Activated naive CD4-positive, alpha-beta T cell treated with anti-CD3 and anti-CD28 coated beads, Interleukin-2, amount 10 ng/mL, durations not matched to agents 7 days and 5 days (primary cell): ENCODE data around the gene LEMD2.

ENCODE experiments used
- CTCF ChIA-PET: fragments of 350-600 bp; sonication (Branson Sonifier 250); formaldehyde crosslinking; loops from one replicate; lab custom pipeline; 2021; ENCODE audit warnings: antibody characterized with exemption; lab: Charles Lee
- DNase-seq: peaks from one replicate; pipeline ENCODE4 v3.0.0-alpha.2; 2020
- H3K27ac Mint-ChIP-seq: one replicate; pipeline ENCODE4 v1.8.0; 2021; ENCODE audit warnings: mild to moderate bottlenecking, moderate library complexity, mixed read lengths
- H3K27me3 Mint-ChIP-seq: one replicate; pipeline ENCODE4 v1.8.0; 2021; ENCODE audit warnings: mild to moderate bottlenecking, mixed read lengths
- H3K36me3 Mint-ChIP-seq: one replicate; pipeline ENCODE4 v1.8.0; 2021; ENCODE audit warnings: mixed read lengths
- H3K4me1 Mint-ChIP-seq: one replicate; pipeline ENCODE4 v1.8.0; 2021; ENCODE audit warnings: mixed read lengths
- H3K4me3 Mint-ChIP-seq: one replicate; pipeline ENCODE4 v1.8.0; 2021; ENCODE audit warnings: mild to moderate bottlenecking, moderate library complexity, mixed read lengths
- H3K9me3 Mint-ChIP-seq: one replicate; pipeline ENCODE4 v1.8.0; 2021; ENCODE audit warnings: mixed read lengths

The LEMD2 gene

DNA sequence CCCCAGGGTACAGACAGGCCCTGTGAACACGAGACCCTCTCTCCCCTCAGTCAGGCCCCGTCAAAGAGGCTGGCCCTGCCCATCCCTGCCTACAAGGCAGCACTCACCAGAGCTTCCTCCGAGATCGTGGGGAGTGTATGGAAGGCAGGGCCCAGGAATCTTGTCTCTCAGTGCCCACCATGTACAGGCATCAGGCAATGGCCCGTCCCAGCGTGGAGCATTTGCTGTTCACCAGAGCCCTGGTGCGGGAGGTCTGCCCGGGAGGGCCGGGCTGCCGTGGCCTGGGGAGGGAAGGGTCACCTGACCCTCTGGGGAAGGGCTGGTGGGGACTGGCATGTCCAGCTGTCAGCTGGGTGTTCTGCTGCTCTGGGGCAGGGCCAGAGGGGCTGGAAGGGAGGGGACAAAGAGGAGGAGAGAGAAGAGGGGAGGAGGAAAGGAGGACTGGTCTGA is 42.3 kb downstream of the LEMD2 start, which contains the start of gene IP6K3:
TSS of gene IP6K3 (minus strand) at position 255 of the 450 bp plus-strand sequence. CDS start 11,429 bp downstream, outside the sequence.
- Mint-ChIP-seq H3K27ac (no peak within 1 kb of the TSS), H3K27me3 (peaks cover 57% of the 10 kb centered on the region), H3K36me3 (no peaks in the 10 kb centered on the region), H3K9me3 (no peaks in the 10 kb centered on the region), H3K4me1 (no peaks in the 10 kb centered on the region), H3K4me3 (no peak within 1 kb of the TSS)
- no peak for DNase-seq
- CTCF ChIA-PET = interaction anchor here (1.1 to 15.6 kb wide), 4 partner anchors 21 to 281 kb away, joined by 4 to 144 read pairs (median 24); partner anchors contain the start of gene UQCC2

DNA sequence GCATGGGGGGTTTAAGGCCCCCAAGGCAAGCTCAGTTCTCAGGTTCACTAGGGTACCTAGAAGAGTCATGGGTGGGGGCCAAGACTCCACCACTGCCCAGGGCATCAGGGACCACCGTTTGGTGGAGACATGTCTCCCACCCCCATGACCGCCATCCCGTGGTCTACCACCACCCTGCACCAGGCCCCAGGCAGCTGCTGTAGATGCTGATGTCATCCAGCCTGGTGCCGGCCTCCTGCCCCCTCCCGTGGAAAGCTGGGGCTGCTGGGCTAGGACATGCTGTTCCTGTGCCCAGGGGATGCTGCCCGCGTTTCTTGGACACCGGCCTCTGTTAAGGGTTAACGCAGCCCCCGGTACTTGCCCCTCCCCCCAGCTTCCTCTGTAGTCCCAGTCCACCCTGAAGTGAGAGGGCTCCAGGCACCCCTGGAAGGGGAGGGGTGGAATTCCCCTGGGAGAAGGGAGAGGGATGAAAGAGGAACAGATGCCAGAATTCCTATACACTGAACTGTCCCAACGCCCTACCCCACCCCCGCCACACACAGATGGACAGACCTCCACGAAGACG is 42.8 kb downstream of the LEMD2 start:
- no peaks in the 10 kb centered on the region for H3K4me1 Mint-ChIP-seq
- DNase-seq = no peak
- no peaks in the 10 kb centered on the region for H3K36me3 Mint-ChIP-seq
- CTCF ChIA-PET = interaction anchor here (1.2 to 15.6 kb wide), 4 partner anchors 21 to 314 kb away, joined by 5 to 144 read pairs (median 24); partner anchors contain the start of gene UQCC2
- peaks cover 57% of the 10 kb centered on the region for H3K27me3 Mint-ChIP-seq
- H3K9me3 Mint-ChIP-seq = no peaks in the 10 kb centered on the region
- no peak overlapping the region for H3K27ac Mint-ChIP-seq
- no peak overlapping the region for H3K4me3 Mint-ChIP-seq

DNA sequence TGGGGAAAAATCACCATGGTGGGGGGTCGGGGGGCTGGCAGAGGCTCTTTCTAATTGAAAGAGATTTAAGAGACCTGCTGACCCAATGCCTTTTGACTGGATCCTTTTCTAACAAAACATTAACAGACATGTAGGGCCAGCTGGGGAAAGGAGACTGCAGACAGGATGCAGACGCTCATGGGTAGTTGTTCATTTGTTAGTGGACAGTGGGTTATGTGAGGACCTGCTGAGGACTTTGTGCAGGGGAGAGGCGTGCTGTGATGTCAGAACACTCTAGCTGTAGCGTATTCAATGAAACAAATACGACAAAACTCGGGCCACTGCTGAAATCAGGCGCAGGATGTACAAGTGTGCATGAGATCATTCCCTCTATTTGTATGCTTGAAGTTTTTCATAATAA is 43.4 kb downstream of the LEMD2 start:
- no peak overlapping the region for H3K4me3 Mint-ChIP-seq
- H3K27me3 Mint-ChIP-seq = peaks cover 57% of the 10 kb centered on the region
- CTCF ChIA-PET = interaction anchor here (1.2 to 15.6 kb wide), 4 partner anchors 22 to 315 kb away, joined by 5 to 144 read pairs (median 24); partner anchors contain the start of gene UQCC2
- no peaks in the 10 kb centered on the region for H3K9me3 Mint-ChIP-seq
- H3K27ac Mint-ChIP-seq = no peak overlapping the region
- no peaks in the 10 kb centered on the region for H3K36me3 Mint-ChIP-seq
- H3K4me1 Mint-ChIP-seq = no peaks in the 10 kb centered on the region
- no peak for DNase-seq

DNA sequence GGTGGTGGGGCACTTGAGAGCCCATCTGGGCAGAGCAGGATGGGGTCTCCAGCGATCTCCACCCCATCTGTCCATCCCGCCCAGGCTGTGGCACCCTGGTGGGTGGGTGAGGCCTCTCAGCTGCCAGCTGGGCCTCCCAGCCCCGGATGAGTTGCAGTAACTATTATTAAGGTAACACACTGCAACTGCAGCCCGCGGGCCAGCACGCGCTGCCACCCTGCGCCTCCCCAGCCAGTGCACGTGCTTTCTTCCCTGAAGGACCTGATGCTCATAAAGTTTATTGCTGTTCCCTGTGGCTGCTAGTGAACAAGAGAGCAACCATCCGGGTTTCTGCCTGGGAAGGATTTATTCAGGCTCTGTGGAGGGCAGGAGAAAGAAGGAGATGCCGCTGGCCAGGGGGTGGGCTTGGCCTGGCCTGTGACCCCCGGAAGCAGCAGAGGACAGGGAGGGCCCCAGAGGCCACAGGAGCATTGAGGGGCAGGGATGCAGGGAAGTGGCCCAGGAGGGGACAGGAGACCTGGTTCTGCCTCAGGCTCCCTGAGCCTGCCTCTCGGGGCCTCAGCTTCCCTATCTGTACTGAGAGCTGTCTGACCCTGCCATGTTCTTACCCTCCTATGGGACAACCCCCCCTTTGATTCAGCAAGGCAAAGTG is 43.9 kb downstream of the LEMD2 start:
- Mint-ChIP-seq H3K27me3 (peaks cover 62% of the 10 kb centered on the region), H3K27ac (no peak overlapping the region), H3K9me3 (no peaks in the 10 kb centered on the region), H3K36me3 (no peaks in the 10 kb centered on the region), H3K4me1 (no peaks in the 10 kb centered on the region), H3K4me3 (no peak overlapping the region)
- CTCF ChIA-PET = interaction anchor here (1.2 to 15.6 kb wide), 9 partner anchors 10 to 410 kb away, joined by 3 to 144 read pairs (median 5); partner anchors contain the start of gene UQCC2
- DNase-seq = no peak

DNA sequence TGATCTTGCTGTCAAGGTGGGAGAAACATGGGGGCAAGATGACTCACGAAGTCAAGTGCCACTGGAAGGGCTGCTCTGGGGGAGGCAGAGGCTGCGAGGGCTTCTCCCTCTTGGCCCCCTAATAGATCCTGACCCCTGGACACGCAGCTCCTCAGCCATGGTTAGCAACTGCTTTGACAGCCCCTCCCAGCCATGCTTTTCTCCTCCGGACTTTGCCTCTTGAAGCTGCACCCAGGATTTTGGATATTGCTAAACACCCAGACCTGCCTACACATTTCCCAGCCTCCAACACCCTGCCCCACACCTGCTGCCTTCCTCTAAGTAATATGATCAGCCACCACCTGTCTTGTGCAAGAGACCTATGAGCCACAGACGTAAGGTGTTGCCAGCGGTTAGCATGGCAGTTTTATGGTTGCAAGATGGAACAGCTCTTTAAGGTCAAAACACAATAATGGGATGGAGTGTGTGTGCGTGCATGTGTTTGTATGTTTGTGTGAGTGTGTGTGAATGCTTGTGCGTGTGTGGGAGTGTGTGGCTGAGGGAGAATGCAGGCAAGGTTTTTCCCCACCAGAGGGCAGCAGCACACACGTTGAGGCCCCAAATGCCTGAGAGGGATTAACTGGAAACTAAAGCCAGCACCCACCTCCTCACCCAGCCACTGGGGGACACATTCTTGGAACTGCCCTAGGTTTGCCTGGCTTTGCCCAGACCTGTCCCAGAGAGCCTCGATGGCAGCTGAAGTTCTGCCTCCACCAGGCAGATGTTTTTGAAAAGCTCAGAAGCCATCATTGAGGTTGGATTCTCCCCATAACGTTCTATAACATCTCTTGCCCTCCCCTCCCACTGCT is 44.7 kb downstream of the LEMD2 start:
- H3K9me3 Mint-ChIP-seq = no peaks in the 10 kb centered on the region
- H3K27ac Mint-ChIP-seq = no peak overlapping the region
- H3K4me1 Mint-ChIP-seq = no peaks in the 10 kb centered on the region
- H3K27me3 Mint-ChIP-seq = peaks cover 66% of the 10 kb centered on the region
- no peaks in the 10 kb centered on the region for H3K36me3 Mint-ChIP-seq
- CTCF ChIA-PET = interaction anchor here (0.9 to 15.6 kb wide), 18 partner anchors 9 to 413 kb away, joined by 3 to 144 read pairs (median 4); partner anchors contain the start of gene UQCC2
- peak; percentile 80 for DNase-seq
- H3K4me3 Mint-ChIP-seq = no peak overlapping the region

DNA sequence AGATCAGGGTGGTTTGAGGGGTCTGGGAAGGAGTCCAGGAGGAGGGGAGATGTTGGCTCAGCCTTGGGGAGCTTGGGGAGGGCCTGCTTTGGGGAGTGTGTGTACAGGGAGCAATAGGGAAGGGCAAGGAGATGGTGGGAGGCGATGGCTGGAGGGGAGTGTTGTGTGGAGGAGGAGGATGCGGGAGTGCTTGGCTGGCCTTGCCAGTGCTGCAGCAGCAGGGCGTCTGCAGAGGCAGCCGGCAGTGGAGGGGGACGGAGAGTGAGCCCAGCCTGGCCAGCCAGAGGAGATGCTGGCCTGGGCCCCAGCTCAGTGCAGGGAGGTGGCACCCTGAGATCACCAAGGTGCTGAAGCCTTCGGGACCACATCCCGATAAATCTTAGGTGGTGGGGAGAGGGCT is 46.1 kb downstream of the LEMD2 start:
- Mint-ChIP-seq H3K4me1 (no peaks in the 10 kb centered on the region), H3K27me3 (peaks cover 56% of the 10 kb centered on the region), H3K9me3 (no peaks in the 10 kb centered on the region), H3K27ac (no peak overlapping the region), H3K4me3 (no peak overlapping the region), H3K36me3 (no peaks in the 10 kb centered on the region)
- DNase-seq = no peak
- CTCF ChIA-PET = interaction anchor here (0.6 to 15.6 kb wide), 12 partner anchors 8 to 717 kb away, joined by 3 to 144 read pairs (median 4); partner anchors contain the start of gene UQCC2

DNA sequence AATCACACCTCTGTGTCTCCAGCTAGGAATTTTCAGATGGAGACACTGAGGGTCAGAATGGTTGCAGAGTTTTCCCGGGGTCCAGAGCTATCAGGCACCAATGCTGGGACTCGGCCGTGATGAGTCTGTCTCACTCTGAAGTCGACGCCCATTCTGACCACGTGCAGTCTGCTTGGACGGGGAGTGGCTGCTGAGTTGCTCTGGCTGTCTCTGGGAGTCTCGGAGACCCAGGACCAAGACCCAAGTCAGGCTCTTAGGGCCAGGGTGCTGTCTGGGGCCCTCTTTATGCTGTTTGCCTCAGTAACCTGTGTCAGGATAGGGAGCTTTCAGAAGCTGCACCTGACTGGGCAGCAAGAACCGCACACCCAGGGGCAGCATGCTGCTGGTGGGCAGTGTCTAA is 46.8 kb downstream of the LEMD2 start:
- no peak overlapping the region for H3K4me3 Mint-ChIP-seq
- CTCF ChIA-PET = interaction anchor here (0.6 to 15.6 kb wide), 3 partner anchors 25 to 286 kb away, joined by 3 to 144 read pairs (median 20); no protein-coding TSS in a partner anchor

DNA sequence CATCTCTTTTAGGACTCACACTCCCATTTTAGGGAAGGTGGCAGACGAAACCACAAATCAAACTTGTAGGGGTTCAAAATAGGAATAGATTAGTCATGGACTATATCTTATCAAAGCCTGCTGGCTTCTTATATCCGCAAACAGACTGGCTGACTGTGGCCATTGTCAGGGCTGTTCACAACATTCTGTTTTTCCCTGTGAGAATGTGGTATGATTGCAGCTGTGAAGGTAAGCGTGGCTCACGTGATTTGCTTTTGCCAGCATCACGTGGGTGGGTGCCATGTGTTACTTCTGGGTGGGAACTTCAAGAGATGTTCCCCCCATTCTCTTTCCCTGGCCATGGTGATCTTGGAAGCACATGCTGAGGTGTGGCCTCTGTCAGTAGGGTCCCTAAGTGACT is 48.1 kb downstream of the LEMD2 start:
- H3K4me3 Mint-ChIP-seq = no peak overlapping the region
- H3K27me3 Mint-ChIP-seq = peaks cover 39% of the 10 kb centered on the region
- H3K36me3 Mint-ChIP-seq = no peaks in the 10 kb centered on the region
- CTCF ChIA-PET = interaction anchor here (1.5 kb wide), 1 partner anchor 27 kb away, joined by 3 read pairs; no protein-coding TSS in a partner anchor
- H3K4me1 Mint-ChIP-seq = no peaks in the 10 kb centered on the region
- H3K27ac Mint-ChIP-seq = no peak overlapping the region
- DNase-seq = no peak
- H3K9me3 Mint-ChIP-seq = no peaks in the 10 kb centered on the region

More for the DNA sequence above, 46.8 kb downstream of the LEMD2 start:
- H3K36me3 Mint-ChIP-seq = no peaks in the 10 kb centered on the region
- no peaks in the 10 kb centered on the region for H3K4me1 Mint-ChIP-seq
- H3K27ac Mint-ChIP-seq = no peak overlapping the region
- DNase-seq = no peak
- H3K9me3 Mint-ChIP-seq = no peaks in the 10 kb centered on the region
- H3K27me3 Mint-ChIP-seq = peaks cover 49% of the 10 kb centered on the region

DNA sequence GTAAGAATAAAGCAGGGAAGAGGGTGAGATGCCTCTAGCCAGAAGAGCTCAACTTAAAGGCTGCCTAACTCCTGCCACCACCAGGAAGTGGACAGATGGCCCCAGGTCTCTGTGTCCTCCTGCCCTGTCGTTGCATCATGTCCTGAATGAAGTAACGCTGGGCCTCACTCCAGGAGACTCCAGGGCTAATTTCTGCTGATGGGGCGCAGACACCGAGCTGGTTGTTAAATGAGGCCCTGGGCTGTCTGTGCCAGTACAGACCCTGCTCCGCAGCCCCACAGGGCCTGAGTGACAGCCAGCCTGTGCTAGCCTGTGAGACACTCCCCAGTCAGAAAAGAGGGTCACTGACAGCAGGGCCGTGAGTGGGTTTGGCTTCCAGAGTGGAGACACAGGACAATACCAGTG is 48.7 kb downstream of the LEMD2 start:
- H3K4me1 Mint-ChIP-seq = no peaks in the 10 kb centered on the region
- no peak for DNase-seq
- no peak overlapping the region for H3K27ac Mint-ChIP-seq
- no peak overlapping the region for H3K4me3 Mint-ChIP-seq
- no peaks in the 10 kb centered on the region for H3K36me3 Mint-ChIP-seq
- CTCF ChIA-PET = interaction anchor here (1.5 kb wide), 1 partner anchor 28 kb away, joined by 3 read pairs; no protein-coding TSS in a partner anchor
- H3K27me3 Mint-ChIP-seq = peaks cover 34% of the 10 kb centered on the region
- H3K9me3 Mint-ChIP-seq = no peaks in the 10 kb centered on the region

DNA sequence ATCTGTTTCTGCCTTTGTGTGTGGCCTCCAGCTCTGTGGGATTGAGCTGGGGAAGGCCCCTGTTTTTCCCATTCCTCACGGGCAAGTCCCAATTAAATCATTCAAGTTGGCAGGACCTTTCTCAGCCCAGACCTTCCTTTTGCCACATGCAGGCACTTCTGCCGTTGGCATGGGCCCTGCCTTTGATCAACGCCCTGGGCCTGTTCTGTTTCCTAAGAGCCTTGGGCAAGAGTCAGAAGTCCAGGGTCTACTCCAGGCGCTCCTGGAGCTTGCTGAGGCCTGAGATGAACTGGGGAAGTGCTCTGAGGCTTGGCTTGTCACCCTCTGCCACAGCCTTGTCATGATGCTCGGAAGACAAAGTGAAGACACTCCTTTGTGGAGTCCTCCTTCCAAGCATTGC is 49.4 kb downstream of the LEMD2 start:
- no peaks in the 10 kb centered on the region for H3K4me1 Mint-ChIP-seq
- H3K4me3 Mint-ChIP-seq = no peak overlapping the region
- peaks cover 30% of the 10 kb centered on the region for H3K27me3 Mint-ChIP-seq
- CTCF ChIA-PET = interaction anchor here (0.9 to 1.5 kb wide), 2 partner anchors 28 kb away, joined by 3 read pairs; partner anchors contain the start of gene UQCC2
- H3K9me3 Mint-ChIP-seq = no peaks in the 10 kb centered on the region
- H3K36me3 Mint-ChIP-seq = no peaks in the 10 kb centered on the region
- DNase-seq = no peak
- no peak overlapping the region for H3K27ac Mint-ChIP-seq

DNA sequence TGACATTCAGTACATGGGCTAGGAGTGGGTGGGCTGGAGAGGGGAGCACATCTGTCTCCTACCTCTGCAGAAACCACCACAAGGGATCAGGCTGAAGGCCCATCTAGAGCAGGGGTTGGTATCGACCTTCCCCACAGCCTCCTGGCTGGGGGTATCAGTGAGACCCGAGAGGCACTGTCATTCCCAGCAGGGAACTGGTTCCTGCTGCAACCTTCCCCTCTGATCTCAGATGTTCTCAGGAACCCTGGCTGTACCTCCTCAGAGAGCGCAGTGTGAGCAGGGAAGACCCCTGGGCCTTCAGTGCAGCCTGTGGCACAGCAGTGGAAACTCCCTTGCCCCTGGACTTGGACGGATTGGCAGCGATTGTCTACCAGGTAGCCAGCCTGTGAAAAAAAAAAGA is 50.1 kb downstream of the LEMD2 start:
- no peak overlapping the region for H3K27ac Mint-ChIP-seq
- H3K36me3 Mint-ChIP-seq = no peaks in the 10 kb centered on the region
- no peaks in the 10 kb centered on the region for H3K9me3 Mint-ChIP-seq
- no peak overlapping the region for H3K4me3 Mint-ChIP-seq
- CTCF ChIA-PET = interaction anchor here (0.9 to 1.0 kb wide), 2 partner anchors 23 to 28 kb away, joined by 3 read pairs; partner anchors contain the start of gene UQCC2
- DNase-seq = no peak
- no peaks in the 10 kb centered on the region for H3K4me1 Mint-ChIP-seq
- peaks cover 27% of the 10 kb centered on the region for H3K27me3 Mint-ChIP-seq

DNA sequence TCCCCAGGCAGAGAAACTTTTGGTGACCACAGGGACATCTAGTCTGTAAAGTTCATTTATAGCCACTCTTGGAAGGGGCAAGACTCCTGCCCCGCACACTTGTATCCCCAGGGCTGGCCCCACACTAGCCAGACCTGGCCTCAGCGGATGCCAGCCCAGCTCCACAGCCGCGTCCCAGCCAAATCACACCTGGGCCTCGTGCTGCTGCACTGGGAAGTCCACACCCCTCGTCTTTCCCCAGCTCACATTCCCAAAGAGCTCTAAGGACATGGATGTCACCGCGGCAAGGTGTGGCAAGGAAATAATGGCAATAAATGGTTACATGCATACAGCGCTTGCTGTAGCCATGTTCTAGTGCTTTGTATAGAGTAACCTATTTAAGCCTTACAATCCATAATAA is 50.8 kb downstream of the LEMD2 start:
- Mint-ChIP-seq H3K36me3 (no peaks in the 10 kb centered on the region), H3K9me3 (no peaks in the 10 kb centered on the region), H3K4me3 (no peak overlapping the region), H3K27ac (no peak overlapping the region), H3K4me1 (no peaks in the 10 kb centered on the region), H3K27me3 (peaks cover 26% of the 10 kb centered on the region)
- CTCF ChIA-PET = interaction anchor here (1.0 kb wide), 1 partner anchor 24 kb away, joined by 3 read pairs; no protein-coding TSS in a partner anchor
- DNase-seq = no peak

DNA sequence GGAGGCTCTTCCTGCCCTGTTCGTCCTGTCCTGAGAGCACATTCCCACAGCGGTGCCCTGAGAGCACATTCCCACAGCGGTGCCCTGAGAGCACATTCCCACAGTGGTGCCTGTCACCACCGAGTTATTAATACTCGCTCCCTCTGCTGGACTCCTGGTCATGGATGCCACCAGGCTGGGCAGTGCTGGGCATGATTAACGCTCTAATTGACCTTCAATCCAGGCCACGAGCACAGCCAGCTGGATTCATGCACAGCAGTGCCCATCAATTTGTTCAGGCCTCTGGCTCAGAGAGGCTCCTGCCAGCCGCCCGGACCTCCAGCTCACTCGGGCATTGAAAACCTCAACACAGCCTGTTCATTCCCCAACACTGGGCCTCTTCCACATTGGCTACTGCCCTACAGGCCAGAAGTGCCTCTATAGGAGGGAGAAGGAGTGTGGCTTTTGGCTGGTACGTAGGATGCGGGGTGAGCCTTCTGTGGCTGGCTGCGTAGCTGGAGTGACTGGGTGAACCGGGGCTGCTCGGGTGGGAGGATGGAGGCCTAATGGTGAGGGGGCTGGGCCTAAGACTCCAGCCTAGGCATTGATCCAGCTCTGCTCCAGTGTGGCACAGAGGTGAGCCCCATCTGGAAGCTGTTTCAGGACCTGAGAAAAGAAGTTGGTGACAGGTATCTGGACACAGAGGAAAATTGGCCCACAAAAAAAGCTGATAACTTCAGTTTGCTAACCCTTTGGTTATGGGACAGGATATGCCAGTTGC is 51.5 kb downstream of the LEMD2 start:
- CTCF ChIA-PET = interaction anchor here (1.0 kb wide), 1 partner anchor 24 kb away, joined by 3 read pairs; no protein-coding TSS in a partner anchor
- H3K4me1 Mint-ChIP-seq = no peaks in the 10 kb centered on the region
- no peak overlapping the region for H3K27ac Mint-ChIP-seq
- no peaks in the 10 kb centered on the region for H3K9me3 Mint-ChIP-seq
- H3K4me3 Mint-ChIP-seq = no peak overlapping the region
- no peaks in the 10 kb centered on the region for H3K36me3 Mint-ChIP-seq
- peaks cover 18% of the 10 kb centered on the region for H3K27me3 Mint-ChIP-seq
- DNase-seq = no peak
